DMS 273 (cell line): ENCODE results near the gene NUF2.

Experiments
- DNase-seq: peaks from one replicate; lab custom pipeline; 2025; ENCODE audit not compliant: unreplicated experiment; lab: John Stamatoyannopoulos, UW

NUF2 gene

GRCh38 chr1:163399976-163400601, 78.3 kb downstream of the NUF2 start:
- DNase-seq = no peak

GRCh38 chr1:163401211-163401610, 79.5 kb downstream of the NUF2 start:
- no peak for DNase-seq
